Ishikawa (cell line): Measurements from ENCODE around the gene ZNF365.

Experiments used
- CEBPB ChIP-seq: IDR thresholded peaks from 2 replicates; pipeline ENCODE4 v1.6.1; 2012
- CREB1 ChIP-seq: IDR thresholded peaks from 2 replicates; pipeline ENCODE4 v1.6.1; 2012; ENCODE audit warnings: low read depth
- EGR1 ChIP-seq: IDR thresholded peaks from 2 replicates; pipeline ENCODE4 v1.6.1; 2012
- EP300 ChIP-seq: IDR thresholded peaks from 2 replicates; pipeline ENCODE4 v1.6.1; 2012; ENCODE audit warnings: borderline replicate concordance
- FOXM1 ChIP-seq: IDR thresholded peaks from 2 replicates; pipeline ENCODE4 v1.6.1; 2012; ENCODE audit warnings: low read depth, borderline replicate concordance
- RAD21 ChIP-seq: IDR thresholded peaks from 2 replicates; pipeline ENCODE4 v1.6.1; 2012; ENCODE audit warnings: low read depth
- TAF1 ChIP-seq: IDR thresholded peaks from 2 replicates; pipeline ENCODE4 v1.6.1; 2012; ENCODE audit warnings: low read depth, mild to moderate bottlenecking
- TCF12 ChIP-seq: IDR thresholded peaks from 2 replicates; pipeline ENCODE4 v1.6.1; 2012; ENCODE audit warnings: low read depth
- YY1 ChIP-seq: IDR thresholded peaks from 2 replicates; pipeline ENCODE4 v1.6.1; 2012; ENCODE audit warnings: low read depth
- TF ChIP-seq, protein P1 (sequence below): IDR thresholded peaks from 2 replicates; pipeline ENCODE4 v1.6.1; 2012
- TF ChIP-seq, protein P2 (sequence below): IDR thresholded peaks from 2 replicates; pipeline ENCODE4 v1.6.1; 2012
- TF ChIP-seq, protein P3 (sequence below): IDR thresholded peaks from 2 replicates; pipeline ENCODE4 v1.6.1; 2012; ENCODE audit warnings: low read depth, mild to moderate bottlenecking

DNA sequence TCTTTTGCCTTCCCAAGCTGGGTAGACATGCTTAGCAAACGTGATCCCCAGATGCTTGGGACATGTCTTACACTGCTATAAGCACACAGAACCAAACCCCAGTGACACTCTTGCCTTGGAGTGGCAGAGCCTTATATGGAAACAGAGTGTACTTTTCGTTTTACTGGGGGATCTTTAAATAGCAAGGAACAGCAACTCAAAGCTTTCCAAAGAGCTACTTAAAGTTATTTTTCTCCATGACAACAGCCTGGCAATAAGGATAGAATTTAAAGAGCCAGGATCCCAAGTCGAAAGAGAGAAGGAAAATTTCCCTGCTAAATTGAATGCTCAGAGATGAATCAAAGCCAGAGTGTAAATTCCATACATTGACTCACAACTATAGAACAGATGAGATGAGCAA, 67.8 kb downstream of the ZNF365 start:
- TF ChIP-seq CREB1 (no peak), EP300 (no peak), YY1 (no peak), FOXM1 (no peak), CEBPB (no peak), TAF1 (no peak), RAD21 (no peak), TCF12 (no peak), EGR1 (no peak)
- TF ChIP-seq, protein P1, sequence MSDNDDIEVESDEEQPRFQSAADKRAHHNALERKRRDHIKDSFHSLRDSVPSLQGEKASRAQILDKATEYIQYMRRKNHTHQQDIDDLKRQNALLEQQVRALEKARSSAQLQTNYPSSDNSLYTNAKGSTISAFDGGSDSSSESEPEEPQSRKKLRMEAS = no peak
- TF ChIP-seq, protein P2, sequence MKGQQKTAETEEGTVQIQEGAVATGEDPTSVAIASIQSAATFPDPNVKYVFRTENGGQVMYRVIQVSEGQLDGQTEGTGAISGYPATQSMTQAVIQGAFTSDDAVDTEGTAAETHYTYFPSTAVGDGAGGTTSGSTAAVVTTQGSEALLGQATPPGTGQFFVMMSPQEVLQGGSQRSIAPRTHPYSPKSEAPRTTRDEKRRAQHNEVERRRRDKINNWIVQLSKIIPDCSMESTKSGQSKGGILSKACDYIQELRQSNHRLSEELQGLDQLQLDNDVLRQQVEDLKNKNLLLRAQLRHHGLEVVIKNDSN = no peak
- TF ChIP-seq, protein P3, sequence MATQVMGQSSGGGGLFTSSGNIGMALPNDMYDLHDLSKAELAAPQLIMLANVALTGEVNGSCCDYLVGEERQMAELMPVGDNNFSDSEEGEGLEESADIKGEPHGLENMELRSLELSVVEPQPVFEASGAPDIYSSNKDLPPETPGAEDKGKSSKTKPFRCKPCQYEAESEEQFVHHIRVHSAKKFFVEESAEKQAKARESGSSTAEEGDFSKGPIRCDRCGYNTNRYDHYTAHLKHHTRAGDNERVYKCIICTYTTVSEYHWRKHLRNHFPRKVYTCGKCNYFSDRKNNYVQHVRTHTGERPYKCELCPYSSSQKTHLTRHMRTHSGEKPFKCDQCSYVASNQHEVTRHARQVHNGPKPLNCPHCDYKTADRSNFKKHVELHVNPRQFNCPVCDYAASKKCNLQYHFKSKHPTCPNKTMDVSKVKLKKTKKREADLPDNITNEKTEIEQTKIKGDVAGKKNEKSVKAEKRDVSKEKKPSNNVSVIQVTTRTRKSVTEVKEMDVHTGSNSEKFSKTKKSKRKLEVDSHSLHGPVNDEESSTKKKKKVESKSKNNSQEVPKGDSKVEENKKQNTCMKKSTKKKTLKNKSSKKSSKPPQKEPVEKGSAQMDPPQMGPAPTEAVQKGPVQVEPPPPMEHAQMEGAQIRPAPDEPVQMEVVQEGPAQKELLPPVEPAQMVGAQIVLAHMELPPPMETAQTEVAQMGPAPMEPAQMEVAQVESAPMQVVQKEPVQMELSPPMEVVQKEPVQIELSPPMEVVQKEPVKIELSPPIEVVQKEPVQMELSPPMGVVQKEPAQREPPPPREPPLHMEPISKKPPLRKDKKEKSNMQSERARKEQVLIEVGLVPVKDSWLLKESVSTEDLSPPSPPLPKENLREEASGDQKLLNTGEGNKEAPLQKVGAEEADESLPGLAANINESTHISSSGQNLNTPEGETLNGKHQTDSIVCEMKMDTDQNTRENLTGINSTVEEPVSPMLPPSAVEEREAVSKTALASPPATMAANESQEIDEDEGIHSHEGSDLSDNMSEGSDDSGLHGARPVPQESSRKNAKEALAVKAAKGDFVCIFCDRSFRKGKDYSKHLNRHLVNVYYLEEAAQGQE = no peak
